Measurements from ENCODE around the gene SOX14.

SOX14 gene

DNA sequence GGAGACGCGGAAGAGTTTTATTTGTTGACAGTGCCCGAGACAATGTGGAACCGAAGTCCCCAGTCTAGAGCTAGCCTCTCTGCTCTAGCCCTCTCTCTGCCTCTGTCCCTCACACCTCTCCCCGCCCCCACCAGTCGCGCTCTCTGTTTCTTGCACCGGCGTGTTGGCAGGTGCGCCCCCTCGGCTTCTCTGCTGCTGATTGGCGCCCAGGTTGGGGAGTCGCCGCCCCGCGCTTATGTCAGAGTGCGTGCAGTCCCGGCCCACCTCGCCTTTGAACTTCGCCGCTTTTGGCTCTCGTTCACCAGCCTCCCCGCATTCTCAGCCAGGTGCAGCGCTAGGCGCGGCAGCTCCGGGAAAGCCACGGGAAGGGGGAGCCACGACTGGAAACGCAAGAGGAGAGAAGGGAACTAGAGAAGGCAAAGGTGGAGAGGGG lies at the start of gene SOX14:
TSS of gene SOX14 (plus strand) at position 315 of the 433 bp plus-strand sequence. CDS start 470 bp downstream, outside the sequence.
- DNase-seq (ENCODE audit: low read depth), result no peak

- DNase-seq (ENCODE audit: low read depth), result no peak
These were observed 49.6 kb upstream of the SOX14 start for GRCh38 chr3:137714551-137714950.

DNA sequence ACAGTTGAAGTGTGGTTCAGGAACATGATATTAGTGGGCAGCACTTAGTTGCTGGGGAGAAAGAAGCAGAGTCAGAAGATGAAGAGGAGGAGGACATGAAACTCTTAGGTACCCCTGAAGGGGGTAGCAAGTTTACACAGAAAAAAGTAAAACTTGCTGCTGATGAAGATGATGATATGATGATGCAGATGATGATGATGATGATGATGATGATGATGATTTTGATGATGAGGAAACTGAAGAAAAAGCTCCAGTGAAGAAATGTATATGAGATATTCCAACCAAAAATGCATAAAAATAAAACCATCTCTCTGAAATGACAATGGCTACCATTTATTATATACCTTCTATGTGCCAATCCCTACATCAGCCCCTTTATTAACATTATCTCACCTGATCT lies 39.9 kb upstream of the SOX14 start:
- DNase-seq (ENCODE audit: low read depth), result no peak

DNA sequence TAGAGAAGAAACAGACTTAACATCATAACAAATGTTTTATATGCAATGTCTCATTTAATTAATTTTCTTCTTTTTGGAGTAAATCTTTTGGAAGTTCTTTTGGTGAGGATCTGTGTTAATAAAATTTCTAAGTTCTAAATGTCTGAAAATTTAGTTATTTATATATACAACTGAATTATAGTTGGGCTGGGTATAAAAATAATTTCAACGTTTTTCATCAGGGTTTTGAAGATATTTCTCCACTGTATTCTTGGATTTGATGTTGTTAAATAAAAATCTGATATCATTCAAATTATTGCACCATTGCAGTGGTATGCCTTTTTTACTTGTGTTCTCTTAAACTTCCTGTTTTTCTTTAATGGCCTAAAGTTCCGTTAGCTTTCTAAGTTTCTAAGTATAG lies 26.9 kb upstream of the SOX14 start:
- no peak for DNase-seq (ENCODE audit: low read depth)

DNA sequence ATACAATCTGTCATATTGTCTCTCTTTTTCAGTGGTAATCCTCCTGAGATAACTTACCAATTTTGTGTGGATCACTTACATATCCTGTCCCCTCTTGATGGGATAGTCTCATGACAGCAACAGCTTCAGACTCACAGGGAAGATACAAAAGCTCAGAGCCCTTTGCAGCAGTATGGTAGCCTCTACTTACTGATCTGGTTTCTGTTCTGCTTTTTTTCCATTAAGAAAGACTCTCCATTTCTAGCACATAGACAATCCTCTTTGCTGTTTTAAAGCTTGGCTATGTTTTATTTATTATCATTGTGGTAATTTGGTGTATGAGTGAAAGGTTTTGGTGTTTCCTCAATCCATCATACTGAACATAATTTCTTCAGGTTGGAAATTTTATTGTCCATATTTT lies 25.4 kb upstream of the SOX14 start:
- DNase-seq (ENCODE audit: low read depth), result no peak

- DNase-seq (ENCODE audit: low read depth), result no peak
These were observed 20.5 kb upstream of the SOX14 start for GRCh38 chr3:137743608-137744007.

DNA sequence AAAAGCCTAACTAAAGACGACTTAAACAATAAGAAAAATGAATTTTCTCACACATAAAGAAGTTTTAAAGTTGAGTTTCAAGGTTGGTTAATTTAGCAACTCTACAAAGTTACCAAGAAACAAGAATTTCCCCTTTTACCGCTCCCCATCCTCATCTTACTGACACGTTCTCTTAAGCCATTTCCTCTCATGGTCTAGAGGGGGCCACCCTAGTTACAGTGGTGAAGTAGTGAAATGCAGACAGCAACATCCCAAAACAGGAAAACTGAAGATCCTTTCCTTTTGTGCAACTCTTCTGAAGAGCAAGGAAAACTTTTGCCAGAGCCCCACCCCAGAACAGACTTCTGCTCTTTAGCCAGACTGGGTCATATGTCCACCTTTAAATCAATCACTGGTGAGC lies 17.3 kb upstream of the SOX14 start:
- no peak for DNase-seq (ENCODE audit: low read depth)

GRCh38 chr3:137759505-137759904 lies 4.6 kb upstream of the SOX14 start:
- no peak for DNase-seq (ENCODE audit: low read depth)

- DNase-seq (ENCODE audit: low read depth), result no peak
These were observed 3.6 kb upstream of the SOX14 start for GRCh38 chr3:137760341-137761098.

- DNase-seq (ENCODE audit: low read depth), result no peak
These were observed 3.0 kb upstream of the SOX14 start for GRCh38 chr3:137761099-137761562.

DNA sequence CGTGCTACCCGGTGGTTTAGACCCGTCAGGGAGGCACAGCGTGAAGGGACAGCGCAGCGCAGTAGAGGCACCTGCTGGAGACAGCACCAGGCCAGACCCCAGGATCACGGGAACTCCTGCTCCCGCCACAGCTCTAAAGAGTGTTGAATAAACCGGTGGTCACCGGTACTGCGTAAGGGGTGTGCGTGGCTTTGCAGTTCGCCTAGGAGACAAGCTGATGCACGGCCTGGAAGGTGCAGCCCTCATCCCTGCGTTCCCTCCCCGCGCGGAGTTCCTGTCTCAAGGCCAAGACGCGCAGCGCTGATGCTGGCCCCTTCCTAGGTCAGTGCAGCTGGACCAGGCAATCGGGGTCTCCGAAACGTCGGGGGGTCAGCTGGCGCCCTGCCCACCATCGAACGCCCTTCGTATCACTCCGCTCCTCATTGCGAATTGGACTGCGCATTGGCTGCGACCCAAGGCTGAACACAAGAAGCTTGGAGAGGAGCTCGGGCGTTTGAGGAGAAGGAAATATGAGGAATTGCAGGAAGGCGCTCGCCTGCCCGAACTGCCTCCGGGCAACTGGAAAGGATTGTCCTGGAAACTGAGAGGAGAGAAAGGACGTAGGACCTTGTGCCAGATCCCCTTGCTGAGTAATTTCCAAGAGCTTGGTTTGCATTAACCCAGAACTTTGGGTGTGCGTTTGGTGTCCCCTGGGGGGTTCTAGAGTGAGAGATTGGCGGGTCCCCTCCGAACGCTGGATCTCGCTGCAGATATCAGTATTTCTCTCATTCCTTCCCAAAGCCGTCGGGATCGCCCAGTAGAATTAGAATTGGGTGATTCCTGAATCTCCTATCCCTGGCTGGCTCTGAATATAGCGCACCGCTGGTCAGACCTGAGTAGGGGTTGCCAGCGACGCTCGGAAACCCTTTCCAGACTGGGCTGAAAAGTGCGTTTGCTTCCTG lies 2.3 kb upstream of the SOX14 start:
- DNase-seq (ENCODE audit: low read depth), result no peak

GRCh38 chr3:137762674-137763593 lies 1.2 kb upstream of the SOX14 start:
- no peak for DNase-seq (ENCODE audit: low read depth)

- DNase-seq (ENCODE audit: low read depth), result no peak
These were observed 549 bp upstream of the SOX14 start for GRCh38 chr3:137763594-137763938.

DNA sequence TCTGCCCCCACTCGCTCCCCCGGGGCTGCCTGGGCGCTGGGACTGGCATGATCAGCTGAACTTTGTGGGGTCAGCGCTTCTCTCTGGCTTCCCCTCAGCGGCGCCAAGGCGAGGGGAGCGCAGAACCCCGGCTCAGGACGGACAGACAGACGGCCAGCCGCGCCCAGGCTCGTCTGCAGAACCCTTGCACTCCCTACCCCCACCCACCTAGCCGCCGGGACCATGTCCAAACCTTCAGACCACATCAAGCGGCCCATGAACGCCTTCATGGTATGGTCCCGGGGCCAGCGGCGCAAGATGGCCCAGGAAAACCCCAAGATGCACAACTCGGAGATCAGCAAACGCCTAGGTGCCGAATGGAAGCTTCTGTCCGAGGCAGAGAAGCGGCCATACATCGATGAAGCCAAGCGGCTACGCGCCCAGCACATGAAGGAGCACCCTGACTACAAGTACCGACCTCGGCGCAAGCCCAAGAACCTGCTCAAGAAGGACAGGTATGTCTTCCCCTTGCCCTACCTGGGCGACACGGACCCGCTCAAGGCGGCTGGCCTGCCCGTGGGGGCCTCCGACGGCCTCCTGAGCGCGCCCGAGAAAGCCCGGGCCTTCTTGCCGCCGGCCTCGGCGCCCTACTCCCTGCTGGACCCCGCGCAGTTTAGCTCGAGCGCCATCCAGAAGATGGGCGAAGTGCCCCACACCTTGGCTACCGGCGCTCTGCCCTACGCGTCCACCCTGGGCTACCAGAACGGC lies 621 bp downstream of the SOX14 start:
- DNase-seq (ENCODE audit: low read depth), result no peak

GRCh38 chr3:137765310-137766033 lies 1.4 kb downstream of the SOX14 start:
- no peak for DNase-seq (ENCODE audit: low read depth)

GRCh38 chr3:137766041-137766875 lies 2.1 kb downstream of the SOX14 start:
- no peak for DNase-seq (ENCODE audit: low read depth)

- DNase-seq (ENCODE audit: low read depth), result no peak
These were observed 2.9 kb downstream of the SOX14 start for GRCh38 chr3:137766876-137767537.

GRCh38 chr3:137767538-137768360 lies 3.6 kb downstream of the SOX14 start:
- no peak for DNase-seq (ENCODE audit: low read depth)
